GM12872 (cell line): ENCODE data around the gene TBC1D10B.
A peak's percentile ranks its signal among the peaks of the same experiment; 100 is the strongest.

Experiments used
- CTCF ChIP-seq: IDR thresholded peaks from 3 replicates; pipeline ENCODE4 v1.5.1; 2011; ENCODE audit warnings: low read depth, mild to moderate bottlenecking, low read length, moderate library complexity; ENCODE audit not compliant: insufficient read depth

TBC1D10B gene

GRCh38 chr16:30395155-30395991 lies 25.1 kb upstream of the TBC1D10B start, which contains the start of gene ZNF48:
TSS of gene ZNF48 (plus strand) at chr16:30395420. CDS start at chr16:30395795, 375 bp downstream.
- peak; percentile 40; the same call in 1 of the 3 replicates for TF ChIP-seq CTCF

GRCh38 chr16:30394592-30395154 lies 24.4 kb upstream of the TBC1D10B start:
- no peak for TF ChIP-seq CTCF

GRCh38 chr16:30383521-30383920 lies 13.2 kb upstream of the TBC1D10B start:
- no peak for TF ChIP-seq CTCF

GRCh38 chr16:30382111-30382881 lies 12.0 kb upstream of the TBC1D10B start, which contains the start of gene SEPTIN1:
TSS of gene SEPTIN1 (minus strand) at chr16:30382561. CDS start at chr16:30382542, 19 bp downstream.
- TF ChIP-seq CTCF: no peak

- TF ChIP-seq CTCF: no peak
Observed at GRCh38 chr16:30381291-30382041, 11.2 kb upstream of the TBC1D10B start.

- TF ChIP-seq CTCF: no peak
Observed at GRCh38 chr16:30380803-30381208, 10.5 kb upstream of the TBC1D10B start.
